Measurements from ENCODE around the gene TBC1D5.
"Not testable (repeated sequence)": the region's sequence is repeated elsewhere in the genome, so short reads cannot be mapped to it uniquely, and the experiment has no call there.

The TBC1D5 gene

GRCh38 chr3:17714473-17714872, 28.0 kb downstream of the TBC1D5 start:
- no peak for DNase-seq (ENCODE audit: low read depth)
- no peak for TF ChIP-seq CTCF (IDR thresholded peaks at IDR 0.05; ENCODE audit: low read length, missing control alignments)
- H3K4me3 ChIP-seq (replicated peaks; ENCODE audit: low read depth, low read length): no peak overlapping the region

DNA sequence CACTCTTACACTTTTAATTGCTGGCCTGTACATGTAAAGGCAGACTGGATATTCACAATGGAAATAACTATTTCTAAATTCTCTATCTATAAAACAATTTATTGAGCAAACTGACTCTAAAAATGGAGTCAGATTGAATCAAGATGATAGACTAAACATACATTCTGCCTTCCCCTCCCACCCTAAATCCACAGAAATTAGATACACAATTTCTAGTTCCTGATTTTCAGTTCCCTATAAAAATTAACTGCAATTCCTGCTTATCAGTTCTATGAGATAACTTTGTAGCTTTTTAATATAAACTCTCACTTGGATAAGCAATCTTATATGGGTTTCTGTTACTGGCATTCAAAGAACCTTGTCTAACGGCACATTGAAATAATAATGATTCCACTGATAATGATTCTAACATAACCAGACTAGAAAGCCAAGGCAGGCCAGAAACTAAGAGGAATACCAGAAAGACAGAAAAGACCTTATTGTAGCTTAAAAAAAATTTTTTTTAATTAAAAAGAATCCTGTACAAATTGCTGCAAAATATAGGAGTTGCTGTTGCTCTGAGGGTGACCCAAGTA, 33.1 kb downstream of the TBC1D5 start:
- TF ChIP-seq CTCF (IDR thresholded peaks at IDR 0.05; ENCODE audit: low read length, missing control alignments): no peak
- H3K4me3 ChIP-seq (replicated peaks; ENCODE audit: low read depth, low read length): no peak overlapping the region
- no peak for DNase-seq (ENCODE audit: low read depth)

GRCh38 chr3:17707813-17708543, 34.5 kb downstream of the TBC1D5 start:
- H3K4me3 ChIP-seq (replicated peaks; ENCODE audit: low read depth, low read length): no peak overlapping the region
- DNase-seq (ENCODE audit: low read depth): peak; percentile 22
- no peak for TF ChIP-seq CTCF (IDR thresholded peaks at IDR 0.05; ENCODE audit: low read length, missing control alignments)

DNA sequence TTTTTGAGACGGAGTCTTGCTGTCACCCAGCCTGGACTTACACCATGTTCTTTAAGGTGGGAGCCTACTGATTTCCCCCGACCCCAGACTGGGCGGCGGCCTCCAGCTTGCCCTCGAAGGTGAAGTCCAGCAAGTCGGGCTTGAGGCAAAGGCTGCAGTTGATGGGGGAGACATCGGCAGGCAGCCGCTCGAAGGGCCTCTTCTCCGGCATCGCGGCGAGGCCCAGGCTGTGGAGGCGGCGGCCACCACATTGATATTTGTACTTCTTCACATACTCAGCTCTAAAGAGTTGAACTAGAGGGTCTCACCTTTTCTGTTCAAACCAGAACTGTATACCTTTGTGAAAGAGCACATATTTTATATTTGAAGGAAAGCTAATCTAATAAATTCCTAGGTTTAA, 36.4 kb downstream of the TBC1D5 start:
- H3K4me3 ChIP-seq (replicated peaks; ENCODE audit: low read depth, low read length); DNase-seq (ENCODE audit: low read depth): not testable (repeated sequence)

- not testable (repeated sequence) for H3K4me3 ChIP-seq (replicated peaks; ENCODE audit: low read depth, low read length); DNase-seq (ENCODE audit: low read depth)
These were observed 42.6 kb downstream of the TBC1D5 start for GRCh38 chr3:17699815-17700214.

DNA sequence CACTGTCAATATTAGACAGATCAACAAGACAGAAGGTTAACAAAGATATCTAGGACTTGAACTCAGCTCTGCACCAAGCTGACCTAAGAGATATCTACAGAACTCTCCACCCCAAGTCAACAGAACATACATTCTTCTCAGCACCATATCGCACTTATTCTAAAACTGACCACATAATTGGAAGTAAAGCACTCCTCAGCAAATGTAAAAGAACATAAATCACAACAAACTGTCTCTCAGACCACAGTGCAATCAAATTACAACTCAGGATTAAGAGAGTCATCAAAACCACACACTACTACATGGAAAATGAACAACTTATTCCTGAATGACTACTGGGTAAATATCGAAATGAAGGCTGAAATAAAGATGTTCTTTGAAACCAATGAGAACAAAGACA, 46.8 kb downstream of the TBC1D5 start:
- not testable (repeated sequence) for H3K4me3 ChIP-seq (replicated peaks; ENCODE audit: low read depth, low read length); DNase-seq (ENCODE audit: low read depth)

DNA sequence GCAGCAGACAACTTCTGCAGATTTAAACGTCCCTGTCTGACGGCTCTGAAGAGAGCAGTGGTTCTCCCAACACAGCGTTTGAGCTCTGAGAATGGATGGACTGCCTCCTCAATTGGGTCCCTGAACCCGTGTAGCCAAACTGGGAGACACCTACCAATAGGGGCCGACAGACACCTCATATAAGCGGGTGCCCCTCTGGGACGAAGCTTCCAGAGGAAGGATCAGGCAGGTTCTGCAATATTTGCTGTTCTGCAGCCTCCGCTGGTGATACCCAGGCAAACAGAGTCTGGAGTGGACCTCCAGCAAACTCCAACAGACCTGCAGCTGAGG, 48.8 kb downstream of the TBC1D5 start:
- not testable (repeated sequence) for H3K4me3 ChIP-seq (replicated peaks; ENCODE audit: low read depth, low read length); DNase-seq (ENCODE audit: low read depth)

DNA sequence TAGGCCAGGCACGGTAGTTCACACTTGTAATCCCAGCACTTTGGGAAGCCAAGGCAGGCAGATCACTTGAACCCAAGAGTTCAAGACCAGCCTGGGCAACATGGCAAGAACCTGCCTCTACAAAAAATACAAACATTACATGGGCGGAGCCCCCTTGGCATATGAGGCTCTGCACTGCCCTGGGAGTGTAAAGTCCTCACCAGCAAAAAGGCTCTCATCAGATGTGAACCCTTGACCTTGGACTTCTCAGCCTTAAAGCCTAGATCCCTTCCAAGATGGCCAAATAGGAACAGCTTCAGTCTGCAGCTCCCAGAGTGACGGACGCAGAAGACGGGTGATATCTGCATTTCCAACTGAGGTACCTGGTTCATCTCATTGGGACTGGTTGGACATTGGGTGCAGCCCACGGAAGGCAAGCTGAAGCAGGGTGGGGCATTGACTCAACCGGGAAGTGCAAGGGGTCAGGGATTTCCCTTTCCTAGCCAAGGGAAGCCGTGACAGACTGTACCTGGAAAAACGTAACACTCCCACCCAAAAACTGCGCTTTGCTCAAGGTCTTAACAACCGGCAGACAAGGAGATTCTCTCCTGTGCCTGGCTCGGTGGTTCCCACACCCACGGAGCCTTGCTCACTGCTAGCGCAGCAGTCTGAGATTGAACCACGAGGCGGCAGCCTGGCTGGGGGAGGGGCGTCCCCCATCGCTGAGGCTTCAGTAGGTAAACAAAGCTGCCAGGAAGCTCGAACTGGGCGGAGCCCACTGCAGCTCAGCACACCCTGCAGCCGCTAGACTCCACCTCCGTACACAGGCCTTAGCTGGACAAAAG, 49.4 kb downstream of the TBC1D5 start:
- not testable (repeated sequence) for H3K4me3 ChIP-seq (replicated peaks; ENCODE audit: low read depth, low read length); DNase-seq (ENCODE audit: low read depth)

- H3K4me3 ChIP-seq (replicated peaks; ENCODE audit: low read depth, low read length): no peak overlapping the region
- no peak for TF ChIP-seq CTCF (IDR thresholded peaks at IDR 0.05; ENCODE audit: low read length, missing control alignments)
- no peak for DNase-seq (ENCODE audit: low read depth)
These were observed 54.9 kb downstream of the TBC1D5 start for GRCh38 chr3:17687566-17687965.

All from fibroblast of pulmonary artery (primary cell).